T47D (cell line): ENCODE results near the gene GAK.
A peak's percentile ranks its signal among the peaks of the same experiment; 100 is the strongest.

Experiments used
- DNase-seq, 2 experiments: peaks; one replicate each; pipeline versions ENCODE4 v3.0.0 to v3.0.0-alpha.2; 2011 to 2012; ENCODE audit warnings: low read depth in 1 of 2, low spot score in 1 of 2
- JUND ChIP-seq: IDR thresholded peaks from 2 replicates; pipeline ENCODE4 v1.6.1; 2012; ENCODE audit warnings: low read depth
- in situ Hi-C: cut with HindIII; loops from 2 replicates; pipeline ENCODE4 v1.10.0; 2016; ENCODE audit warnings: low sequenced_read_pairs, low pct_unique_long_range_greater_than_20kb

Gene GAK

GRCh38 chr4:830601-831482, 101.3 kb downstream of the GAK start:
- in situ Hi-C loops: no loop called here
- no peak for DNase-seq
- TF ChIP-seq JUND: no peak

DNA sequence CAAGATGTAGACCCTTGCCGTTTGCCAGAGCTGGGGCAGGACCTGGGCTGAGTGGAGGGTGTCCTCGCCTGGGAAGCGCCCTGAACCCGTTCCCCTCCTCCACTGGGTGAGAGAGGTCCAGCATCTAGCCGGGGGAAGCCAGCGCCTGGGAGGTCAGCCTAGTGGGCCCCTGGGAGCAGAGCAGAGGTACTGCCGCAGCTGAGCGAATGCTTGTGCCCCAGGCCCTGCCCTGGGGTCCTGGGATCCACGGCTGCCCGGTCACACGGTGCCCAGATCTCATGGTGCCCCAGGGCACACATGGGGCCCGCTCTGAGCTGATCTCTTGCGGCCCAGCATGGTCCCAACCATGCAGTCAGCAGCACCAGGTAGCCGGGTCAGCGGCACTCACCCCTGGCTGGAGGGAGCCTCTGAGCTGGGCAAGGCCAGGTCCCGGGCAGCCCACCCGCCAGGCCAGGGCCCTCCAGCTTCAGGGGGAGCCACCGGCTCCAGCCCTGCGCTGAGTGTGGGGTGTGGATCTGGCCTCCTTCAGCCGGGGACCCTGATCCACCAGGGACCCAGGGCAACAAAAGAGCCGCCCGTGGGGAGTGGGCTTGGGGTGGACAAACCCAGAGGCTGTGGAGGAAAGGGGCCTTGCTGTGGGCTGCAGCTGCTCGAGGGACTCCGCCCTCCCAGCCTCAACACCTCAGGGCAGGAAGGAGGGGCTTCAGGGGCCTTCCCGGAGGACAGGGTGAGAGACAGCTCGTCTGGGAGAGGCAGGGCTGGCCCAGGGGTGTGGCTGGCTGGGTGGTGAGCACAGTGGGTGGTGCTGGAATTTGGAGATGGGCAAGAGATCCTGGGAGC, 102.1 kb downstream of the GAK start:
- TF ChIP-seq JUND: no peak
- DNase-seq: no peak
- in situ Hi-C loops: no loop called here

DNA sequence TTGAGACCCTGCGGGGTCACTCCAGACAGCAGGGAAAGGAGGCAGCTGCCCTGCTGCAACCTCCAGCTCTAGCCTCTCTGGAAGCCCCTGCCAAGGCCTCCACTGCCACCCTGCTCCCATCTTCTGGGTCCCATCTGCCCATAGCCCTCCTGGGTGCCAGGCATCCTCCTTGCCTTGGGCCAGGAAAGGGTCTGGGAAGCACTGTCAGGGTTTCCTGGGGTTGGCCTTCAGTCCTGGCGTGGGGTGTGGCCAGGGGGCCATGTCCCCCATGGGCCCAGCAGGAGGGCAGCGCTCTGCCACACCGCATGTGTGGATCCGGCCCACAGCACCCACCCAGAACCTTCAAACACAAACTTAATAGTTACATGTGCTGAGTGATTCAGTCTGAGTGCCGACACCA, 102.8 kb downstream of the GAK start:
- in situ Hi-C loops: no loop called here
- no peak for DNase-seq
- TF ChIP-seq JUND: no peak

DNA sequence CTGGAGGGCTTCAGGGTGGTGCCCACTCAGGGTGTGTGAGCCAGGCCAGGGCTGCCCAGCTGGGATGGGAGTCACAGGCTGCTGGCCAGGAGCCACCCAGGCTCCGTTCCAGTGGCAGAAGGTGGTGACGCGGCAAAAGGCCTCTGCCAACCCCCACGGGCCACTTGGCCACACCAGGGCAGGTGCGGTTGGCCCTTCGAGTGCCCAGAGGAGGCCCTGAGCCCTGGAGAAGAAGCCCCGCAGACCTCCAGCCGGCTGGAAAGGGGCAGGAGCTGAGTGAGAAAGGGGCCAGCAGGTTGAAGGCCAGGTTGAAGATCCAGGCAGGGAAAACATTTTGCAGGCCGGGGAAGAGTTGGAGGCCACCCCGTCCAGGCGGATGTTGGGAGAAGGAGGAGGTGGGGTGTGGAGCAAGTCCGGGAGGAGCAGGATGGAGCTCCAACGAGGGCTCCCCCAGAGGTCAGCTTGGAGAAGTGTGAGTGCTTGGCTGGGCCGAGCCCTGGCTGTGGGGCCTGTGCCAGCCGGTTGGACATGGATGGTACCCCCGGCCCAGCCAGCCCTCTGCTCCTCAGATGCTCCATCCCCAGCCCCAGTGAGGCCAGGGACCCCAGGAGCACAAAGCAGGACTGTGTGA, 103.4 kb downstream of the GAK start:
- TF ChIP-seq JUND: no peak
- DNase-seq: peak in 1 of 2 experiments; percentile 66
- in situ Hi-C loops: no loop called here

- no peak for DNase-seq
- in situ Hi-C loops: no loop called here
- TF ChIP-seq JUND: no peak
These were observed 104.7 kb downstream of the GAK start for GRCh38 chr4:827209-828081.

DNA sequence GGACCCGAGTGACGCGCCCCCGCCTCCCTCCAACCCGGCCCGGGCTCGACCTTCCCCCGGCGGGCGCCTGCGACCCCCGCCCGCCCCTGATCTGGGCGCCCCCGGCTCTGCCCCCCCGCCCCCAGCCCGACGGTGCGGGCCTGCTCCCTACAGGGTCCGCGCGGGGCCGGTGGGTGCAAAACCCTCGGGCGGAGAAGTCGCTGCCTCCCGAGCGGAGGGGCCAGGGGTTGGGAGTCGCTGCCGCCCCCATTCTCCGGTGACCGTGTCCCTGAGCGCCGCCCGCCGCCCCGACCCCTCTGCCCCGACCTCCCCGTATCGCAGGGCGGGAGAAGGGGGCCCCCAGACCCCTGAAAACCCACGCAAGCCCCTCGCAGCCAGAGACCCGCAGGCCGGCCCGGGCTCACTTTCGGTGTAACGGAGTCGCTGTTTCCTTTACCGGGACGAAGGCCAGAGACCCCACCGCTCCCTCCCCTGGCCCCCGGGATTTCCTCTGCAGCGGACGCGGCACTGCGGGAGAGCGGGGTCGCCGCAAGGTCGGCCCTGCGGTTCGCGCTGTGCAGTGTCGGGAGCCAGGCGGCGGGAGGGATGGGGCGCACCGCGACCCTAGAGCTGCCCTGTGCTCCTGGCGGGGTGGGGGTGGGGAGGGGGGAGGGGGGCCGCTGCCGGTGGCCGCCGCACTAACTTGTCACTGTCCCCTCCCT, 105.5 kb downstream of the GAK start:
- no peak for TF ChIP-seq JUND
- in situ Hi-C loops: no loop called here
- DNase-seq: no peak

GRCh38 chr4:825971-826330, 106.2 kb downstream of the GAK start, which contains the start of gene CPLX1:
Gene CPLX1, minus strand, starts transcription at chr4:826129. Its CDS starts 1,607 bp downstream, at chr4:824522.
- no peak for TF ChIP-seq JUND
- in situ Hi-C loops: no loop called here
- DNase-seq: peak in 1 of 2 experiments; percentile 77

GRCh38 chr4:825063-825970, 106.8 kb downstream of the GAK start:
- DNase-seq: peak; percentile 49 to 69
- in situ Hi-C loops: no loop called here
- no peak for TF ChIP-seq JUND

- no peak for TF ChIP-seq JUND
- in situ Hi-C loops: no loop called here
These were observed 107.6 kb downstream of the GAK start for GRCh38 chr4:824461-825062.

DNA sequence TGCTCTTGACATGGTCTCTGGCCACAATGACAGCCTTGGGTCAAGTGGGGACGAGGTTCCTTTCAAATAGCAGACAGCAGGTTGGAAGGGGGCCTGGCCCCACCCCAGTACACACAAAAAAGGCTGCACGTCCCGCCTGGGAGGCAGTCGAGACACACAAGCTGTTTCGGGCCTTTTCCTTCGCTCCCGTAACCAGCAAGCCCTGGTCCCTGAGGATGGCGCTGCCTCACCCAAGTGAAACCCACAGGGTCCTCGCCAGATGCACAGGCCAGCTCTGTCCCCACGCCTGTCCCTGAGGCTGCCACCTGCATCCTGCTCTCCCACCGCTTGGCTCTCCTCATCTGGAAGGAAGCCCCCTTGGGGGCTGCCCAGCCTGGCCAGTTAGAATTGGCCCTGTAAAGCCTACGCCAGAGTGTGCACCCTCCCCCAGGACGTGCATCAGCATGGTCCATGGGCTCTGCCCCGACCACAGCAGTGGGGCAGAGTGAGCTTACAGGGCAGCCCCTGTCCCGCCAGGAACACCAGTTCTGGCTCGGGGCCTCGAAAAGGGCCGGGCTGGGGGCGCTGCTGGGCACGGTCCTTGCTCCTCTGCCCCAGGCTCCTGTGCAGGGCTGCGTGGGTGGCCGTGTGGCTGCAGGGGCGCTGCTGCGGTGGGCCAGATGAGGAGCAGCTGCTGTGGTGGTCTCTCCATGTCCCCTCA, 108.2 kb downstream of the GAK start:
- in situ Hi-C loops: no loop called here
- DNase-seq: no peak
- TF ChIP-seq JUND: no peak

More at GRCh38 chr4:824461-825062, 107.6 kb downstream of the GAK start:
- no peak for DNase-seq
